Fibroblast of skin of back (primary cell): ENCODE results near the gene BMI1. TPM values are rescaled to one million over a fixed set of nuclear protein-coding genes. Genes with fewer than 3 reads are reported as not detected.
"Not testable (repeated sequence)": the region's sequence is repeated elsewhere in the genome, so short reads cannot be mapped to it uniquely, and the experiment has no call there.

Experiments
- DNase-seq: peaks from one replicate; pipeline ENCODE4 v3.0.0-alpha.2; 2013
- polyA plus RNA-seq, 2 experiments: library from polyadenylated mRNA; unstranded; fragments of 120-200 nt; gene quantifications; one replicate each; pipeline ENCODE4 v1.2.1, GENCODE V29; 2013; ENCODE audit not compliant: insufficient read length in 2 of 2

The BMI1 gene
- 36.9 TPM for polyA plus RNA-seq (2013, experiment 1 of 2; ENCODE audit: insufficient read length)
- polyA plus RNA-seq (2013, experiment 2 of 2; ENCODE audit: insufficient read length) = 38.4 TPM

- DNase-seq = peak; percentile 85
Measured at GRCh38 chr10:22320591-22321155, at the start of gene BMI1. BMI1 (plus strand) TSS chr10:22321099; CDS start chr10:22326450, 5,351 bp downstream.

- no peak for DNase-seq
Measured at GRCh38 chr10:22271786-22272185, 49.1 kb upstream of the BMI1 start.

GRCh38 chr10:22278441-22278782 lies 42.5 kb upstream of the BMI1 start:
- DNase-seq = no peak

- DNase-seq = no peak
Measured at GRCh38 chr10:22280078-22280477, 40.8 kb upstream of the BMI1 start.

- DNase-seq = no peak
Measured at GRCh38 chr10:22285130-22285529, 35.8 kb upstream of the BMI1 start.

- DNase-seq = no peak
Measured at GRCh38 chr10:22293747-22294404, 27.0 kb upstream of the BMI1 start.

GRCh38 chr10:22294694-22295093 lies 26.2 kb upstream of the BMI1 start:
- no peak for DNase-seq

- no peak for DNase-seq
Measured at GRCh38 chr10:22301193-22301592, 19.7 kb upstream of the BMI1 start.

- DNase-seq = no peak
Measured at GRCh38 chr10:22303461-22303860, 17.4 kb upstream of the BMI1 start.

- DNase-seq = peak; percentile 85
Measured at GRCh38 chr10:22305721-22306120, 15.2 kb upstream of the BMI1 start.

GRCh38 chr10:22308390-22308789 lies 12.5 kb upstream of the BMI1 start:
- peak; percentile 90 for DNase-seq

- DNase-seq = no peak
Measured at GRCh38 chr10:22309180-22310000, 11.5 kb upstream of the BMI1 start.

- not testable (repeated sequence) for DNase-seq
Measured at GRCh38 chr10:22310012-22310411, 10.9 kb upstream of the BMI1 start.

- DNase-seq = no peak
Measured at GRCh38 chr10:22310928-22311327, 10.0 kb upstream of the BMI1 start.

- no peak for DNase-seq
Measured at GRCh38 chr10:22314852-22315251, 6.0 kb upstream of the BMI1 start.

GRCh38 chr10:22315455-22316285 lies 5.2 kb upstream of the BMI1 start:
- DNase-seq = no peak

GRCh38 chr10:22316286-22317075 lies 4.4 kb upstream of the BMI1 start, which contains the start of gene COMMD3:
COMMD3 (plus strand) TSS chr10:22316388; CDS start chr10:22316418, 30 bp downstream.
- DNase-seq = peak; percentile 88

GRCh38 chr10:22317076-22317370 lies 3.9 kb upstream of the BMI1 start:
- no peak for DNase-seq

GRCh38 chr10:22317771-22318565 lies 2.9 kb upstream of the BMI1 start:
- DNase-seq = no peak

GRCh38 chr10:22318772-22319171 lies 2.1 kb upstream of the BMI1 start:
- DNase-seq = no peak

- DNase-seq = no peak
Measured at GRCh38 chr10:22319547-22319979, 1.3 kb upstream of the BMI1 start.
